Activated effector memory CD4-positive, alpha-beta T cell treated with Interleukin-2 at 50 U/mL for 16 hours (primary cell): ENCODE data around the gene PRKAB2.
"Not testable (repeated sequence)": the region's sequence is repeated elsewhere in the genome, so short reads cannot be mapped to it uniquely, and the experiment has no call there.

Experiments
- DNase-seq: peaks from one replicate; pipeline ENCODE4 v3.0.0-alpha.2; 2020

Gene PRKAB2

GRCh38 chr1:147171399-147172167 is 687 bp downstream of the PRKAB2 start:
- no peak for DNase-seq

DNA sequence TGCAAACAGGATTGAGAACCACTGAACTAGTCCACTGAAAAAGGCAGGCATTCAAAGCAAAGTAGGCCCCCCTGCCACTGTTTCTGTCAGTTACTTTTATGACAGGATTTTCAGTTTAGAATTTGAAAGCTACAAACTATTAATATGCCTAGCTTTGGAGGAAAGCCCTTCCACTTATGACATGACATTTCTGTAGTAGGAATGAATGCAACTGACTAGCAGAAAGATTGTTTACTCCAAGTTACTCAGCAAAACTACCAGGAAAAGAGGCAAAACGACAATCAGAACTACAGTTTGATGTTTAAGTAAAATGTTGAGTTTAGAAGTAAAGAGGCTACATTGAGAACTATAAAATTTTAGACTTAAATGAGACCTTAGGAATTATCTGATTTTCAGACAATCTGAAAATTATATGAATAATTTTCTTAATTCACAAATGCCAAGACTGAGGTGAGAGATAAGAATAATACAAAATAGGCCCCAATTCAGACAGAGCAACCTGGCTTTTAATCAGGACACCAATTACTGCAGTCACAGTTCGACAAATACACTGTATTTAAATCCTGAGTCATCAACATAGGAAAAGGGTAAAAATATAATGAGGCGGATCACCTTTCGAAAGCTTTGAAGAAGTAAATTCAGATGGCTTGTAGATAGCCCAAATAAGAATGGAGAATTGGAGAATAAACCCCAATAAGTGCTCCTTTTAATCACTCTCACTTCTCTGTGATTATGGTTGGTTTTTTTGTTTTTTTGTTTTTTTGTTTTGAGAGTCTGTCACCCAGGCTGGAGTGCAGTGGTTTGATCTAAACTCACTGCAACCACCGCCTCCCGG is 2.2 kb downstream of the PRKAB2 start:
- no peak for DNase-seq

DNA sequence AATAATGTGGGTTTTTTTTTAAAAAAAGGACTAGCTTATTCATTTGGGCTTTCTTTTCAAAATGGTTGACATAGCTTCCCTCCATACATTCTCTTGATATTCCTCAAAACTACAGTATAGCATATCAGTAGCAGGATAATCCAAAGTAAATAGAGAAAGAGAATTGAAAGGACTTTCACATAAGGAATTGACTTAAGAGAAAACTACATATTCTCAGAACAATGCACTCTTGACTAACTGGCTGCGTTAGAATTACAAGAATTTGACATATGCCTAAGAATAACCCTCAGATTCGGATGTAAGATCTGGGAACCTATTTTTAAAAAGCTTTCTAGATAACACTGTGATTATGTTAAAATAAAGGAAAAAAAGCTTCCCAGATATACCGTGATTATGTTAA is 3.1 kb downstream of the PRKAB2 start:
- no peak for DNase-seq

DNA sequence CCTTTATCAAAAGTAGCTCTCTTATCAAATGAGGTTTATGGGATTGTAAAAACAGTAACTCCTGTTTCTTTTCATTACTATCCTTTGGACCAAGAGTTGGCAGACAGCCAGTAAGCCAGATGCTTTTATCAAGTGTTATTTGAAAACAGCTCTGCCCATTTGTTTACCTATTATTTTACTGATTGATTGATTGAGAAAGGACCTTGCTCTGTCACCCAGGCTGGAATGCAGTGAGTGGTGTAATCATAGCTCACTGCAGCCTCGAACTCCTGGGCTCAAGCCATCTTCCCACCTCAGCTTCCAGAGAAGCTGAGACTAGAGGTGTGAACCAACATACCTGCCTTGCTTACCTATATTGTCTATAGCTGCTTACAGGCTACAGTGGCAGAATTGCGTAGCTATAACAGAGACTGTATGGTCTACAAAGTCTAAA is 3.6 kb downstream of the PRKAB2 start:
- DNase-seq = no peak

DNA sequence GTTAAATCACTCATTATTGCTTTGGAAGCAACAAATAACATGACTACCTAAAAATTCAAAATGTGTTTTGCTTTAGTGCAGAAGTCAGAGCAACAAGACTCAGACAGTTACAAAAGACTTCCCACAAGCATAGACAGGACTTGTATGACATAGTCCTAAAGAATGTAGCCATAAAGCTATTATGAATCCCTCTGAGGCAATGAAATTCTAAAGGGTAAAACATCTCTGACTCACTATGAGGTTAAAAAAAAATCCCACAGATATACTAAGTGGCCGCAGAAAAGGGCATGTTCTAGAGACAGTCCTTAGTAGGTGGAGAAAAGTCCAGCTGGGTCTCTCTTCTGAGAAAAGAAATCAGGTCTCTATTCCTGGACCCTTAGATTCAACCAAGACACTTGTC is 4.9 kb downstream of the PRKAB2 start:
- no peak for DNase-seq

DNA sequence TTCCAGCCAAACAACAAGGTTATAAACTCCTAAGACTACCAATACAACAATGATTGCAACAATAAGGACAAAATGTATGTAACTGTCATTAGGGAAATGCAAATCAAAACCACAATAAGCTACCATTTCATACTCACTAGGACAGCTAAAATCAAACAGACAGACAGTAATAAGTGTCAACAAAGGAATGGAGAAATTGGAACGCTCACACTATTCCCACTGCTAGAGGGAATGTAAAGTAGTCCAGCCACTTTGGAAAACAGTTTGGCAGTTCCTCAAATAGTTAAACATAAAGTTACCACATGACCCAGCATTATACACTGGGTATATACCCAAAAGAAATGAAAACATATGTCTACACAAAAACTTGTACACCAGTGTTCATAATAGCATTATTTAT is 9.3 kb downstream of the PRKAB2 start:
- no peak for DNase-seq

DNA sequence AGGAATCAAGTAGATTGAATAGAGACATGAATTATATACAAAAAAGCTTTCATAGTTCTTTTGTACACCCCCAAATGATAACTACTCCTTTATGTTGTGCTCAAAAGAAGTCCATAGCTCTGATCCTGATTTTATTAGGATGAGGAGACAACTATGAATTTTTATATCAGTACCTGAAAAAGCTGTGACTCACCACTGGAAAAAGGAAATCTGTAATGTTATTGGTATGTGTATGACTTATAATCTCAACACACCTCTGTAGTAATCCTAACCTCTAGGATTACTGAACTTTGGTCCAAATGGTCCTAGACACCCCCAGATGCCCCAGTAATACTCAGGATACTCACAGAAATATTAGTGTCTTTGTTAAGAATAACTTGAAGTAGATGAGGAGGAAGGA is 10.2 kb downstream of the PRKAB2 start:
- no peak for DNase-seq

GRCh38 chr1:147157116-147157515 is 15.2 kb downstream of the PRKAB2 start:
- not testable (repeated sequence) for DNase-seq

DNA sequence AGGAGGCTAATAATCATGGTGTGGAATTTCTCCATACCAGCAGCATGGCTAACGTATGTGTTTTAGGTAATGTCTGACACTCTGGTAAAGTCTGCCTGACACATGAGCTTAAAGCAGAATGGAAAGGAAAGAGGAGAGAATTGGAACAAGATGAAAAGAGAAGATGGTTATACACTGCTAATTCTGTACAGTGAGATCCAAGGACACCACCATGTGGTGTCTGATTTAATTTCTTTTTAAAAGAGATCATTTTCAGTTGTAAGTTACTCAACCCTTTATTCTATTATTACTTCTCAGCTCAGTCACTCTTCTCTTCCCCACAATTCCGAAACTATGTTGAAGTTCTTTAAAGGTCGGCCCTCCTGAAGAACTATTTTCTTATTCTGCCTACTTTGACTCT is 15.6 kb downstream of the PRKAB2 start:
- DNase-seq = no peak

DNA sequence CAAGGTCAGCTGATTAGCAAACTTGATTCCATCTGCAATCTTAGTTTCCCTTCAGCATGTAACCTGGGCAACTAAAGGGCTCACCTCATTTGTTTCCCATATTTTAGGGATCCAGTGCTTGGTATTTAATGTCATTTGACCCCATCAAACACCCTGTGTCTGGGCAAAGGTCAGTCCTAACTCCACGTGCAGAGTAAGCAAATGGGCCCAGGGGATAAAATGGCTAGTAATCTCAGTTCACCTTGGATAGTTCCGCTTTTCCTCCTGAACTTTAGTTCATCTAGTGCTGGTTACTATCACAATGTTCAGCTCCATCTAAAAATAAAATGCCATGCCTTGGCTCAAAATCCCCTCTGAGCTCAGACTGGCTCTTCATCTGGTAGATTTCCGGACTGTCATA is 19.5 kb downstream of the PRKAB2 start:
- DNase-seq = no peak

DNA sequence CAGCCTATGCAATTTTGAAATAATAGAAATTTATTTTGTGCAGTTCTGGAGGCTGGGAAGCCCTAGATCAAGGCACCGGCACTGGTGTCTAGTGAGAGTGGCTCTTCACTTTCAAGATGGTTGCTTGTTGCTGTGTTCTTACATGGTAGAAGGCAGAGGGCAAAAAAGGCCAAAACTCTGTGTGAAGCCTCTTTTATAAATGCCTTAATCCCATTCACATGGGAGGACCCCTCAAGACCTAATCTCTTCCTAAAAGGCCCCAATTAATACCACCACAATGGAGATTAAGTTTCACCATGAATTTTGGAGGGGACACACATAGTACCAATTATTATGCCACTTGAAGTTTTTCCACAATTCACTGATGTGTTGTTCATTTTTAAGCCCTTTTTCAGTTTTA is 21.0 kb downstream of the PRKAB2 start:
- DNase-seq = no peak

GRCh38 chr1:147142886-147143285 is 29.4 kb downstream of the PRKAB2 start:
- DNase-seq = no peak

DNA sequence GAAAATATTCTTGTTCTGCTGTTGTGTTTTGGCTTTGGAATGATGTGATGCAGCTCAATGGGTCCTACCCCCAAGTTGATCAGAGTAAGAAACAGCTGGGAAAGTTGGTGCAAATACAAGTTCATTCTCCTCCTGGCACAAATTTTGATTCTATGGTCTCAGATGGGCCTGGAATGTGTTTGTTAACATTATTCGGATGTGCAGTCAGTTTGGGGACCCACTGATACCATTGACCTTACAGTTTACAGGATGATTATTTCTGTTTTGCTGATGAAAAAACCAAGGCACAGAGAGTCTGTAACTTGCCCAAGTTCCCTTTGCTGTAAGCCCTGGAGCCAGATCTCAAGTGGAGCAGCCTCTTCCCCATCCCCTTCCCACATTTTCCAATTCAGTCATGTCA is 41.5 kb downstream of the PRKAB2 start:
- DNase-seq = not testable (repeated sequence)

DNA sequence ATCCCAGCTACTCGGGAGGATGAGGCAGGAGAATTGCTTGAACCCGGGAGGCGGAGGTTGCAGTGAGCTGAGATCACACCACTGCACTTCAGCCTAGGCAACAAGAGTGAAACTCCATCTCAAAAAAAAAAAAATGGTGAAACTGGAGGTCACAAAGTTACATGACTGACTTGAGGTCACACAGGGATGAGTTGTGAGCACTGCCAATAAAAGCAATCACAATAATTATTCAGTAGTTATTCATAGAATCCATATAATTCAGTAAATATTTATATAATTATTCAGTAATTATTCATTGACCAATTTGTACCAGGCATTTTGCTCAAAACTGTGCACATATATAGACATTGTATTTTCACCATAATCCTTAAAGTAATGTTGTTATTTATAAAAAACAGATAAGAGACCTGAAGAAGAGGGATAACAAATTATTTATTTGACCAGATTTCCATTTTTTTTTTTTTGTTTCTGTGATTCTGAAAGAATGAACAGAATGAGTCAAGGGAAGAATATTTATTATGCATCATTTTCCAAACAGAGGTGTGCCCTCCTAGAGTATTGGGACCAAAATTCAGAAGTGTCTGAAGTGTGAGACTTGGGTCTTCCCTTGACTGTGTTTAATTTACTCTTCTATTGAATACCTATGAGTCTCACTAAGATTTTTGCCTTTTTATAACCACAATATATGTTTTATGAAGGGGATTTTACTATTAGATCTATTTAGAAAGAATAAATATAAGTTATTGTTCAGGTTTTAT is 43.0 kb downstream of the PRKAB2 start:
- no peak for DNase-seq

DNA sequence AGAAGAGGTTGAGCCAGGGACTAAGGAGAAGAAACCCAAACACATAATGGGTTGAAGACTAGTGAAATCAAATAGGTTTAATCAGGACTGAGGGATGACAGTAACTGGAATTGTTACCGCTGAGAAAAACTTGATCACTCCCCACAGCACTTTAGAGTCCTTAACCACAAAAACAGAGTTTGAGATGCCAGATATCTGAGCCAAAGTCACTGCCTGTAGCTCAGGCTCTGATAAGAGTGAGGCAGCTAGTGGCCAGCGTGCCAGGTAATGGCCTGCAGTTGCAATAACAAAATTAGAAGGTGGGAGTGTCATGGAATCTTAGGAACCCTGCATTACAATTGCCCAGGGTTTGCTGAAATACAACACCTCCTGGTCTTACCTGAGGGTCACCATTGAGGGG is 48.0 kb downstream of the PRKAB2 start:
- no peak for DNase-seq

GRCh38 chr1:147117109-147117508 is 55.2 kb downstream of the PRKAB2 start:
- DNase-seq = no peak

GRCh38 chr1:147115496-147115895 is 56.8 kb downstream of the PRKAB2 start:
- no peak for DNase-seq

DNA sequence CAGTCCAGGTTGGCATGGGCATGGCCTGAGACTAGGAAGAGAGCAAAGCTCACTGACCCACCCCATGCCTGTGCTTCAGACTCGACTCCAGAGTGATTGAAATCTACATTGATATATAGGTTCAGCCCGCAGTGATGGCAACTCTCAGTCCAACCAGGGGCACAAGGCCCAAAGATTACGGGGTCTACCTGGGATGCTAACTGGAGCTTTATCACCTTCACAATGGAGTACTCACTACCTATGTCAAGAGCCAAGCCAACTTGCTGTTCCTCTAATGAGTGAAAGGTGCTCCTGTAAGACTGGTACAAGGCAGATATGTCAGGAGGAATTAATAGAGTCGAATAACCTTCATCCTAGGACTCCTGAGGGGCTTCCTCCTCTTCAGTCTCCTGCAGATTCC is 57.2 kb downstream of the PRKAB2 start:
- DNase-seq = not testable (repeated sequence)

GRCh38 chr1:147114353-147114752 is 57.9 kb downstream of the PRKAB2 start:
- not testable (repeated sequence) for DNase-seq

DNA sequence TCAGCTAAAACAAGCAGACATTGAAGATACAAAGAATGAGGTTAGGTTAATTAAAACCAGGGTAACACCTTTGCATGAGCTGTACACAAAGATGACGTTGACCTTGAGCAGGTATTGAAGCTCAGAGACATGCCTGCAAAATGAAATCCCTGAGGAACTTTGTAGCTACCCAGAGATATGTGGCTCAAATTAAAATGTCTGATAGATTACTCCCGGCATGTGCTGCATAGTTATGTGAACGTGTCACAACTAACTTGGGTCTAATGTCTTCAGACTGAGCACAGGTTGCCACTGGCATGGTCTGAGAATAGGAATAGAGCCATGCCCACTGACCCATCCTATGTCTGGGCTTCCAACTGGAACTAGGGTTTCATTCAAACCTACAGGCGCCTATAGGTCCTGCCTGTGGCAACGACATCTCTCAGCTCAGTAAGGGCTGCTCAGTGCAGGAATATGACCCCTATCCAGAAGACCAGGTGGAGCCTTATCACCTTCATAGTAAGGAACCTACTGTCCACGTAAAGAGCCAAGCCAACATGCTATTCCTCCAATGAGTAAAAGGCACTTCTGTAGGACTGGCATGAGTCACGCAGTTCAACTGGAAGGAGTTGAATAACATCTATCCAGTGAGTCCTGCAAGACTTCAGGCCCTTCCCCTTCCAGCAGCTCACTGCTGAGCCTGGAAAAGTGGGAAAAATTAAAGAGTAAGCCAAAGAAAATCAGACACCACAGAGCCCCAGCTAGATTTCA is 60.7 kb downstream of the PRKAB2 start:
- DNase-seq = no peak

DNA sequence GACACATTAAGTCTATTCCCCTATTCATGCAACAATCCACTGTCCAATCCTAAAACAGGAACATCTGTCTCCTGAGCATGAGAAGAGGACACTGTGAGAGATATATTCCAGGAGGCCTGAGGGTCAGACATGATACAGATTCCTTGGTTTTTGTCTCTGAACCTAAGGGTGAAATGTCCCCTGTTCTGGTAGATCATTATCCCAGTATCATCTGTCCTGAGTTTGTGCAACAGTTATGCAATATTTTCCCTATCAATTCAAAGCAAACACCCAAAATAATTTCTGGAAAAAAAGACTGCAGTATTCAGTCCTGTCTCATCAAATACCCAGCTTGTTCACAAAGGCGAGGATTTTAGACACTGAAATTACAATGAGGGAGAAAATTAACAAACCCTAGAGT is 61.4 kb downstream of the PRKAB2 start:
- DNase-seq = no peak

- no peak for DNase-seq
Measured at GRCh38 chr1:147110434-147110833, 61.8 kb downstream of the PRKAB2 start.

DNA sequence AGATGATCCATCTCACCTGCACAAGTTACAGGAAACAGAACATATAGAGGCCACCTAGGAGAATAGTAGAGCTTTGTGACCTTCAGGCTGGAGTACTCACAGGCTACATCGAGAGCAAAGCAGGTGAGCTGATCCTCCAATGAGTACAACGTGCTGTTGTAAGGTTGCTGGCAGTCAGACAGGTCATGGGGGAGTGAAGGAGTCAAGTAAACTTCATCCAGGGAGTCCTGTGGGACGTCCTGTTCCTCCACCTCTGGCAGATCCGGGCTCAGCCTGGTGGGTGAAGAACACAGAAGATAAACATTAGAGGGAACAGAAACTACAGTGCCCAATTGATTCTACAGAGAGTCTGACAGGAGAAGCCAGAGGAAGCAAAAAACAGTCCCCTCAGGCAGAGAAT is 62.5 kb downstream of the PRKAB2 start:
- no peak for DNase-seq
